ENCODE data around the gene UHRF1.

DNA sequence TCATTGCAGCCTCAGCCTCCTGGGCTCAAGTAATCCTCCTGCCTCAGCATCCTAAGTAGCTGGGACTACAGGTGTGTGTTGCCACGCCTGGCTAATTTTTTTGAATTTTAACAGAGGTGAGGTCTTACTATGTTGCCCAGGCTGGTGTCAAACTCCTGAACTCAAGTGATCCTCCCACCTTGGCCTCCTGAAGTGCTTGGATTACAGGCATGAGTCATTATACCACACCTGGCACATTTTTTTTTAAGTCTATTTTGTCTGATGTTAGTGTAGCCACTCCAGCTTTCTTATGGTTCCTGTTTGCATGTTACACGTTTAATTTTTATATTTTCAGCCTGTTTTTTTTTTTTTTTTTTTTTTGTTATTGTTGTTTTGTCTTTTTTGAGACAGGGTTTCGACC, 84.4 kb downstream of the UHRF1 start:
- no peak for TF ChIP-seq POLR2A (IDR thresholded peaks at IDR 0.05)
- TF ChIP-seq, protein P1, sequence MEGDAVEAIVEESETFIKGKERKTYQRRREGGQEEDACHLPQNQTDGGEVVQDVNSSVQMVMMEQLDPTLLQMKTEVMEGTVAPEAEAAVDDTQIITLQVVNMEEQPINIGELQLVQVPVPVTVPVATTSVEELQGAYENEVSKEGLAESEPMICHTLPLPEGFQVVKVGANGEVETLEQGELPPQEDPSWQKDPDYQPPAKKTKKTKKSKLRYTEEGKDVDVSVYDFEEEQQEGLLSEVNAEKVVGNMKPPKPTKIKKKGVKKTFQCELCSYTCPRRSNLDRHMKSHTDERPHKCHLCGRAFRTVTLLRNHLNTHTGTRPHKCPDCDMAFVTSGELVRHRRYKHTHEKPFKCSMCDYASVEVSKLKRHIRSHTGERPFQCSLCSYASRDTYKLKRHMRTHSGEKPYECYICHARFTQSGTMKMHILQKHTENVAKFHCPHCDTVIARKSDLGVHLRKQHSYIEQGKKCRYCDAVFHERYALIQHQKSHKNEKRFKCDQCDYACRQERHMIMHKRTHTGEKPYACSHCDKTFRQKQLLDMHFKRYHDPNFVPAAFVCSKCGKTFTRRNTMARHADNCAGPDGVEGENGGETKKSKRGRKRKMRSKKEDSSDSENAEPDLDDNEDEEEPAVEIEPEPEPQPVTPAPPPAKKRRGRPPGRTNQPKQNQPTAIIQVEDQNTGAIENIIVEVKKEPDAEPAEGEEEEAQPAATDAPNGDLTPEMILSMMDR (IDR thresholded peaks at IDR 0.05) = no peak

Measured in esophagus squamous epithelium (tissue), 4 donors.